HEK293 (cell line): Measurements from ENCODE around the gene SLC25A45.
A peak's percentile ranks its signal among the peaks of the same experiment; 100 is the strongest.

Experiments
- CTCF ChIA-PET: fragments of 350-600 bp; formaldehyde crosslinking; extraction: SDS; loops from one replicate; lab custom pipeline; 2021; ENCODE audit warnings: antibody characterized with exemption; lab: Yijun Ruan, JAX
- POLR2A ChIA-PET: fragments of 300-600 bp; formaldehyde crosslinking; extraction: SDS; loops from one replicate; lab custom pipeline; 2020; ENCODE audit warnings: antibody characterized with exemption, inconsistent platforms; lab: Yijun Ruan, JAX
- H3K27ac ChIP-seq: fragments of 200-500 bp; sonication (Bioruptor generic); 2 replicates; pipeline ENCODE4 v1.5.1; 2014; ENCODE audit warnings: low read depth, low read length, control low read depth, inconsistent platforms; ENCODE audit errors: extremely low read depth
- H3K36me3 ChIP-seq, 2 experiments: fragments of 200-500 bp in 1 of 2; sonication (Bioruptor generic) in 1 of 2; 1 replicate in 1 of 2; 2 replicates in 1 of 2; pipeline ENCODE4 v1.5.1; 2014 to 2017; ENCODE audit warnings: inconsistent platforms in 2 of 2, low read length in 2 of 2; ENCODE audit not compliant: control insufficient read depth in 2 of 2, insufficient read depth in 1 of 2
- H3K4me1 ChIP-seq: fragments of 200-500 bp; sonication (Bioruptor generic); 2 replicates; pipeline ENCODE4 v1.5.1; 2014; ENCODE audit warnings: mild to moderate bottlenecking, low read length, inconsistent platforms; ENCODE audit not compliant: control insufficient read depth, insufficient read depth
- H3K4me3 ChIP-seq: 2 replicates; pipeline ENCODE4 v1.5.1; 2011; ENCODE audit warnings: low read depth, mild to moderate bottlenecking, control low read depth, low read length, moderate library complexity
- H3K9me3 ChIP-seq: fragments of 200-500 bp; sonication (Bioruptor generic); 2 replicates; pipeline ENCODE4 v1.5.1; 2014; ENCODE audit warnings: low read depth, low read length, inconsistent platforms; ENCODE audit not compliant: control insufficient read depth, insufficient read depth
- GLI2 ChIP-seq: fragments of 450-650 bp; formaldehyde crosslinking; IDR thresholded peaks from 2 replicates; pipeline ENCODE4; 2017; ENCODE audit warnings: missing biosample characterization, missing genetic modification characterization, low read depth, borderline replicate concordance
- GLIS2 ChIP-seq: fragments of 450-650 bp; formaldehyde crosslinking; IDR thresholded peaks from 2 replicates; pipeline ENCODE4 v1.5.1; 2016; ENCODE audit warnings: missing biosample characterization, missing genetic modification characterization
- HOXA7 ChIP-seq: sonication (generic); formaldehyde crosslinking; IDR thresholded peaks from 2 replicates; pipeline ENCODE4 v1.8.1; 2022; ENCODE audit warnings: missing genetic modification reagents, borderline replicate concordance
- KLF1 ChIP-seq: fragments of 450-650 bp; formaldehyde crosslinking; IDR thresholded peaks from 2 replicates; pipeline ENCODE4 v1.5.1; 2016; ENCODE audit warnings: missing biosample characterization, missing genetic modification characterization
- KLF16 ChIP-seq: fragments of 450-650 bp; formaldehyde crosslinking; IDR thresholded peaks from 2 replicates; pipeline ENCODE4 v1.5.1; 2017; ENCODE audit warnings: missing biosample characterization, missing genetic modification characterization
- KLF7 ChIP-seq: fragments of 450-650 bp; formaldehyde crosslinking; IDR thresholded peaks from 2 replicates; pipeline ENCODE4 v1.5.1; 2016; ENCODE audit warnings: missing biosample characterization, missing genetic modification characterization, borderline replicate concordance
- SP3 ChIP-seq: fragments of 450-650 bp; formaldehyde crosslinking; IDR thresholded peaks from 2 replicates; pipeline ENCODE4 v1.5.1; 2016; ENCODE audit warnings: missing biosample characterization, missing genetic modification characterization
- ZFHX2 ChIP-seq: fragments of 450-650 bp; formaldehyde crosslinking; conservative IDR thresholded peaks from 2 replicates; pipeline ENCODE4 v1.5.1; 2016; ENCODE audit warnings: missing biosample characterization, missing genetic modification characterization
- ZIC2 ChIP-seq: fragments of 450-650 bp; formaldehyde crosslinking; IDR thresholded peaks from 2 replicates; pipeline ENCODE4 v1.5.1; 2016; ENCODE audit warnings: missing biosample characterization, missing genetic modification characterization
- ZNF114 ChIP-seq: fragments of 450-650 bp; formaldehyde crosslinking; IDR thresholded peaks from 2 replicates; pipeline ENCODE4 v1.5.0; 2017; ENCODE audit warnings: missing biosample characterization, missing genetic modification characterization
- ZNF174 ChIP-seq: fragments of 450-650 bp; formaldehyde crosslinking; IDR thresholded peaks from 2 replicates; pipeline ENCODE4 v1.5.0; 2017; ENCODE audit warnings: missing biosample characterization, mild to moderate bottlenecking, missing genetic modification characterization
- ZNF2 ChIP-seq: fragments of 450-650 bp; formaldehyde crosslinking; IDR thresholded peaks from 2 replicates; pipeline ENCODE4 v1.5.1; 2016; ENCODE audit warnings: missing biosample characterization, missing genetic modification characterization
- ZNF221 ChIP-seq: fragments of 450-650 bp; formaldehyde crosslinking; IDR thresholded peaks from 2 replicates; pipeline ENCODE4 v1.5.1; 2017; ENCODE audit warnings: missing biosample characterization, missing genetic modification characterization, borderline replicate concordance
- ZNF223 ChIP-seq: fragments of 450-650 bp; formaldehyde crosslinking; IDR thresholded peaks from 2 replicates; pipeline ENCODE4 v1.5.1; 2016; ENCODE audit warnings: missing biosample characterization, missing genetic modification characterization
- ZNF266 ChIP-seq: fragments of 450-650 bp; formaldehyde crosslinking; IDR thresholded peaks from 2 replicates; pipeline ENCODE4 v1.5.1; 2016; ENCODE audit warnings: missing biosample characterization, missing genetic modification characterization, low read depth
- ZNF366 ChIP-seq: fragments of 450-650 bp; formaldehyde crosslinking; conservative IDR thresholded peaks from 2 replicates; pipeline ENCODE4 v1.5.1; 2016; ENCODE audit warnings: missing biosample characterization, missing genetic modification characterization
- ZNF561 ChIP-seq: fragments of 450-650 bp; IDR thresholded peaks from 2 replicates; pipeline ENCODE4 v1.5.1; 2018; ENCODE audit warnings: missing biosample characterization, missing genetic modification characterization, borderline replicate concordance
- ZNF837 ChIP-seq: fragments of 450-650 bp; formaldehyde crosslinking; IDR thresholded peaks from 2 replicates; pipeline ENCODE4 v1.5.1; 2016; ENCODE audit warnings: missing biosample characterization, missing genetic modification characterization
- TF ChIP-seq, protein P1 (sequence below): fragments of 450-650 bp; formaldehyde crosslinking; optimal IDR thresholded peaks from 2 replicates; pipeline ENCODE3; 2016; ENCODE audit warnings: missing biosample characterization, mild to moderate bottlenecking, missing genetic modification characterization
- TF ChIP-seq, protein P2 (sequence below): fragments of 450-650 bp; formaldehyde crosslinking; conservative IDR thresholded peaks from 2 replicates; pipeline ENCODE4 v1.5.1; 2016; ENCODE audit warnings: low read depth, missing biosample characterization, missing genetic modification characterization
- TF ChIP-seq, protein P3 (sequence below): fragments of 450-650 bp; formaldehyde crosslinking; IDR thresholded peaks from 2 replicates; pipeline ENCODE4 v1.5.1; 2016; ENCODE audit warnings: missing biosample characterization, missing genetic modification characterization

SLC25A45 gene

DNA sequence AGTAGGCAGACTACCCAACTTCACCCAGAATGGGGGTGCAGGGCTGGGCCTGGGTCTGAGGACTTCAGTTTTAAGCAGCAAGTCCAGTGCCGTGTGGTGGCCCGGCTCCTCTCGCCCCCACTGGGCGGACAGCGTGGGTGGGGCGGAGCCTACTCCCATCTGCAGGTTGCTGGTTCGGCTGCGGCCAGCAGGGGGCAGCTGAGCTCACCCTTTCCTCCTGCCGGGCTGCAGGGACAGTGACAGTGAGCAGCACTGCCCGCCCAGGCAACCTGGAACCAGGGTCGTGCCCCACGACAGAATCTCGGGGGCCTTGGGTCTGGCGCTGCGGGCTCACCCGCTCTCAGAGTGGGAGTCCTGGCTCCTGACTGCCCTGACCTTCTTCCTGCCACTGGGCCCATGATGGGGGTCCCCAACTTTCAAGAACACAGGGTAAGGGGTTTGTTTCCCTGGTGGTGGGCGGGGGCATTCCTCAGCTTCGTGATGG is 33.9 kb upstream of the SLC25A45 start (continued):
- peak; percentile 94 for TF ChIP-seq ZFHX2 (tag by site-specific recombination)
- peak; percentile 81 for TF ChIP-seq ZNF2 (tag by site-specific recombination)
- peak; percentile 70; the same call in 1 of the 2 replicates for TF ChIP-seq KLF16 (tag by site-specific recombination)
- TF ChIP-seq ZIC2 (tag by site-specific recombination) = peak; percentile 60; the same call in 1 of the 2 replicates
- no peak for TF ChIP-seq ZNF837 (tag by site-specific recombination)
- no peak for TF ChIP-seq ZNF366 (tag by site-specific recombination)
- TF ChIP-seq, protein P1, sequence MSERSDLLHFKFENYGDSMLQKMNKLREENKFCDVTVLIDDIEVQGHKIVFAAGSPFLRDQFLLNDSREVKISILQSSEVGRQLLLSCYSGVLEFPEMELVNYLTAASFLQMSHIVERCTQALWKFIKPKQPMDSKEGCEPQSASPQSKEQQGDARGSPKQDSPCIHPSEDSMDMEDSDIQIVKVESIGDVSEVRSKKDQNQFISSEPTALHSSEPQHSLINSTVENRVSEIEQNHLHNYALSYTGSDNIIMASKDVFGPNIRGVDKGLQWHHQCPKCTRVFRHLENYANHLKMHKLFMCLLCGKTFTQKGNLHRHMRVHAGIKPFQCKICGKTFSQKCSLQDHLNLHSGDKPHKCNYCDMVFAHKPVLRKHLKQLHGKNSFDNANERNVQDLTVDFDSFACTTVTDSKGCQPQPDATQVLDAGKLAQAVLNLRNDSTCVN (tag by site-specific recombination) = peak; percentile 19
- peak; percentile 50 for TF ChIP-seq SP3 (tag by site-specific recombination)
- TF ChIP-seq, protein P2, sequence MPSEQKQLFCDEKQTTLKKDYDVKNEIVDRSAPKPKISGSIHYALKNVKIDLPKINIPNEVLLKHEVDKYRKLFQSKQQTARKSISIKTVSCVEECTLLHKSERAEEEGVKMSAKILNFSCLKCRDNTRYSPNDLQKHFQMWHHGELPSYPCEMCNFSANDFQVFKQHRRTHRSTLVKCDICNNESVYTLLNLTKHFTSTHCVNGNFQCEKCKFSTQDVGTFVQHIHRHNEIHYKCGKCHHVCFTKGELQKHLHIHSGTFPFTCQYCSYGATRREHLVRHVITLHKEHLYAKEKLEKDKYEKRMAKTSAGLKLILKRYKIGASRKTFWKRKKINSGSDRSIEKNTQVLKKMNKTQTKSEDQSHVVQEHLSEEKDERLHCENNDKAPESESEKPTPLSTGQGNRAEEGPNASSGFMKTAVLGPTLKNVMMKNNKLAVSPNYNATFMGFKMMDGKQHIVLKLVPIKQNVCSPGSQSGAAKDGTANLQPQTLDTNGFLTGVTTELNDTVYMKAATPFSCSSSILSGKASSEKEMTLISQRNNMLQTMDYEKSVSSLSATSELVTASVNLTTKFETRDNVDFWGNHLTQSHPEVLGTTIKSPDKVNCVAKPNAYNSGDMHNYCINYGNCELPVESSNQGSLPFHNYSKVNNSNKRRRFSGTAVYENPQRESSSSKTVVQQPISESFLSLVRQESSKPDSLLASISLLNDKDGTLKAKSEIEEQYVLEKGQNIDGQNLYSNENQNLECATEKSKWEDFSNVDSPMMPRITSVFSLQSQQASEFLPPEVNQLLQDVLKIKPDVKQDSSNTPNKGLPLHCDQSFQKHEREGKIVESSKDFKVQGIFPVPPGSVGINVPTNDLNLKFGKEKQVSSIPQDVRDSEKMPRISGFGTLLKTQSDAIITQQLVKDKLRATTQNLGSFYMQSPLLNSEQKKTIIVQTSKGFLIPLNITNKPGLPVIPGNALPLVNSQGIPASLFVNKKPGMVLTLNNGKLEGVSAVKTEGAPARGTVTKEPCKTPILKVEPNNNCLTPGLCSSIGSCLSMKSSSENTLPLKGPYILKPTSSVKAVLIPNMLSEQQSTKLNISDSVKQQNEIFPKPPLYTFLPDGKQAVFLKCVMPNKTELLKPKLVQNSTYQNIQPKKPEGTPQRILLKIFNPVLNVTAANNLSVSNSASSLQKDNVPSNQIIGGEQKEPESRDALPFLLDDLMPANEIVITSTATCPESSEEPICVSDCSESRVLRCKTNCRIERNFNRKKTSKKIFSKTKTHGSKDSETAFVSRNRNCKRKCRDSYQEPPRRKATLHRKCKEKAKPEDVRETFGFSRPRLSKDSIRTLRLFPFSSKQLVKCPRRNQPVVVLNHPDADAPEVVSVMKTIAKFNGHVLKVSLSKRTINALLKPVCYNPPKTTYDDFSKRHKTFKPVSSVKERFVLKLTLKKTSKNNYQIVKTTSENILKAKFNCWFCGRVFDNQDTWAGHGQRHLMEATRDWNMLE = no peak
- TF ChIP-seq ZNF221 (tag by site-specific recombination) = no peak
- TF ChIP-seq, protein P3, sequence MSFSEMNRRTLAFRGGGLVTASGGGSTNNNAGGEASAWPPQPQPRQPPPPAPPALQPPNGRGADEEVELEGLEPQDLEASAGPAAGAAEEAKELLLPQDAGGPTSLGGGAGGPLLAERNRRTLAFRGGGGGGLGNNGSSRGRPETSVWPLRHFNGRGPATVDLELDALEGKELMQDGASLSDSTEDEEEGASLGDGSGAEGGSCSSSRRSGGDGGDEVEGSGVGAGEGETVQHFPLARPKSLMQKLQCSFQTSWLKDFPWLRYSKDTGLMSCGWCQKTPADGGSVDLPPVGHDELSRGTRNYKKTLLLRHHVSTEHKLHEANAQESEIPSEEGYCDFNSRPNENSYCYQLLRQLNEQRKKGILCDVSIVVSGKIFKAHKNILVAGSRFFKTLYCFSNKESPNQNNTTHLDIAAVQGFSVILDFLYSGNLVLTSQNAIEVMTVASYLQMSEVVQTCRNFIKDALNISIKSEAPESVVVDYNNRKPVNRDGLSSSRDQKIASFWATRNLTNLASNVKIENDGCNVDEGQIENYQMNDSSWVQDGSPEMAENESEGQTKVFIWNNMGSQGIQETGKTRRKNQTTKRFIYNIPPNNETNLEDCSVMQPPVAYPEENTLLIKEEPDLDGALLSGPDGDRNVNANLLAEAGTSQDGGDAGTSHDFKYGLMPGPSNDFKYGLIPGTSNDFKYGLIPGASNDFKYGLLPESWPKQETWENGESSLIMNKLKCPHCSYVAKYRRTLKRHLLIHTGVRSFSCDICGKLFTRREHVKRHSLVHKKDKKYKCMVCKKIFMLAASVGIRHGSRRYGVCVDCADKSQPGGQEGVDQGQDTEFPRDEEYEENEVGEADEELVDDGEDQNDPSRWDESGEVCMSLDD (tag by site-specific recombination) = peak; percentile 29; the same call in 1 of the 2 replicates
- TF ChIP-seq KLF1 (tag by site-specific recombination) = peak; percentile 53; the same call in 1 of the 2 replicates
- no peak for TF ChIP-seq ZNF114 (tag by site-specific recombination)
- TF ChIP-seq KLF7 (tag by site-specific recombination) = peak; percentile 29; the same call in 1 of the 2 replicates
- no peak for TF ChIP-seq ZNF266

DNA sequence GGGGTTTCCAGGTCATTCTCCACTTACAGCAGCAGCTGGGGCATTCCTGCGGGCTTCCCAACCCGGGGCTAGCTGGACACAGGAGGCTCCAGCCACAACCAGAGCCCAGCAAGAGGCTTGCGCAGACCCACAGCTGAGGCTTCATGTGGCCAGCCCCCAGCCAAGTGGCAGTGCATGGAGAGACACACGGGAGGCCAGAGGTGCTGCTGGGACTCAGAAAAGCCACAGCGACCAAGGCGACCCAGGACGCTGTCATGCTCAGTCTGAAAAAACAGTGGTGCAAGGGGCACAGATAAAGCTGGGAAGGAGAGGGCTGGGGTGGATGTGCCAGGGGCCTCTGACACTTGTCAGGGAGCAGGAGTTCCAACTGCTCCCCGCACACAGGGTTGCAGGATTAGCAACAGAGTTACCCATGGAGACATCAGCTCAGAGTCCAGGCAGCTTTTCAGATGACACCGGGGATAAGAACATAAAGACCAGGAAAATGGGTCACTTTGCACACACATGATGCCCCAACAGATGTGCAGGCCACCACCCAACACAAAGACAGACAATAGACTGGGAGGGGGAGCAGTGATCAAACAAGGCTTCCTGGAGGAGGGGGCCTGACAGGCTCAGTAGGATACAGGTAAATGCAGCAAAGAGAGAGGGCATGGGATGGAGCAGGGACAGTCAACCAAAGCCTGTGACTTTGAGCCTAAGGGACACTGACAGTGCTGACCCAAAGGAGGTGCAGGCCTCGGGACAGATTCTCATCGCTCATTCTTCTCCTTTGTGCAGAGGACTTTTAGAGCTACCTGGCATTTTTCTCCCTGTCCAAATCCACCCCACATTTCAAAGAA is 33.3 kb upstream of the SLC25A45 start:
- H3K4me1 ChIP-seq = peaks cover 6% of the 10 kb centered on the region
- ChIA-PET CTCF (interaction anchor here (0.6 to 3.9 kb wide), 37 partner anchors 8 to 254 kb away, joined by 3 to 36 read pairs (median 5); partner anchors contain the start of genes FRMD8 and MALAT1), POLR2A (interaction anchor here (0.5 to 16.9 kb wide), 10 partner anchors 7 to 141 kb away, joined by 3 to 1129 read pairs (median 4); partner anchors contain the start of genes MALAT1 and NEAT1)
- H3K9me3 ChIP-seq = no peaks in the 10 kb centered on the region
- no peak overlapping the region for H3K4me3 ChIP-seq
- peaks cover 0 to 15% of the 10 kb centered on the region in 2 experiments; a peak in 1 of 3 replicates for H3K36me3 ChIP-seq
- no peak overlapping the region for H3K27ac ChIP-seq
- no peak for TF ChIP-seq HOXA7
- TF ChIP-seq ZNF223 (tag by site-specific recombination) = peak; percentile 63; the same call in 1 of the 2 replicates
- no peak for TF ChIP-seq ZNF174
- no peak for TF ChIP-seq GLI2 (tag by site-specific recombination)
- TF ChIP-seq ZNF561 = no peak
- TF ChIP-seq GLIS2 (tag by site-specific recombination) = no peak
- peak; percentile 29 for TF ChIP-seq ZIC2 (tag by site-specific recombination)
- TF ChIP-seq, all 188 proteins: peak for 2
